Measurements from ENCODE around the gene C1QTNF3.
"Not testable (repeated sequence)": the region's sequence is repeated elsewhere in the genome, so short reads cannot be mapped to it uniquely, and the experiment has no call there.

Gene C1QTNF3

GRCh38 chr5:34021334-34021733 lies 21.7 kb downstream of the C1QTNF3 start:
- DNase-seq (ENCODE audit: low read depth), result no peak

GRCh38 chr5:34020726-34021125 lies 22.3 kb downstream of the C1QTNF3 start:
- DNase-seq (ENCODE audit: low read depth), result no peak

GRCh38 chr5:34017254-34017653 lies 25.8 kb downstream of the C1QTNF3 start:
- no peak for DNase-seq (ENCODE audit: low read depth)

GRCh38 chr5:34016750-34017149 lies 26.3 kb downstream of the C1QTNF3 start:
- DNase-seq (ENCODE audit: low read depth), result no peak

- no peak for DNase-seq (ENCODE audit: low read depth)
These were observed 26.8 kb downstream of the C1QTNF3 start for GRCh38 chr5:34016222-34016621.

- no peak for DNase-seq (ENCODE audit: low read depth)
These were observed 27.7 kb downstream of the C1QTNF3 start for GRCh38 chr5:34015120-34015822.

GRCh38 chr5:34014626-34015025 lies 28.4 kb downstream of the C1QTNF3 start:
- no peak for DNase-seq (ENCODE audit: low read depth)

- DNase-seq (ENCODE audit: low read depth), result no peak
These were observed 29.5 kb downstream of the C1QTNF3 start for GRCh38 chr5:34013547-34013946.

GRCh38 chr5:34012791-34013190 lies 30.2 kb downstream of the C1QTNF3 start:
- DNase-seq (ENCODE audit: low read depth), result peak; percentile 34

GRCh38 chr5:34011536-34011935 lies 31.5 kb downstream of the C1QTNF3 start:
- DNase-seq (ENCODE audit: low read depth), result no peak

GRCh38 chr5:34010146-34010545 lies 32.9 kb downstream of the C1QTNF3 start:
- not testable (repeated sequence) for DNase-seq (ENCODE audit: low read depth)

GRCh38 chr5:34009610-34010009 lies 33.4 kb downstream of the C1QTNF3 start:
- no peak for DNase-seq (ENCODE audit: low read depth)

- DNase-seq (ENCODE audit: low read depth), result no peak
These were observed 34.2 kb downstream of the C1QTNF3 start for GRCh38 chr5:34008802-34009201.

GRCh38 chr5:34007621-34008600 lies 35.1 kb downstream of the C1QTNF3 start, which contains the start of gene AMACR:
TSS of gene AMACR (minus strand) at chr5:34008050. CDS start at chr5:34008019, 31 bp downstream.
- peak; percentile 89 for DNase-seq (ENCODE audit: low read depth)

GRCh38 chr5:34007201-34007620 lies 35.8 kb downstream of the C1QTNF3 start:
- no peak for DNase-seq (ENCODE audit: low read depth)

- DNase-seq (ENCODE audit: low read depth), result no peak
These were observed 37.3 kb downstream of the C1QTNF3 start for GRCh38 chr5:34005681-34006080.

- no peak for DNase-seq (ENCODE audit: low read depth)
These were observed 37.8 kb downstream of the C1QTNF3 start for GRCh38 chr5:34005211-34005610.

GRCh38 chr5:34003941-34004340 lies 39.1 kb downstream of the C1QTNF3 start:
- no peak for DNase-seq (ENCODE audit: low read depth)

GRCh38 chr5:34002629-34003328 lies 40.2 kb downstream of the C1QTNF3 start:
- DNase-seq (ENCODE audit: low read depth), result no peak

- no peak for DNase-seq (ENCODE audit: low read depth)
These were observed 41.7 kb downstream of the C1QTNF3 start for GRCh38 chr5:34001241-34001841.

- no peak for DNase-seq (ENCODE audit: low read depth)
These were observed 43.0 kb downstream of the C1QTNF3 start for GRCh38 chr5:33999978-34000377.

All from GM04504 (cell line).